Prostate gland (tissue), 2 donors: Measurements from ENCODE around the gene JPT1. TPM values are rescaled to one million over a fixed set of nuclear protein-coding genes. Genes with fewer than 3 reads are reported as not detected.
"Not testable (repeated sequence)": the region's sequence is repeated elsewhere in the genome, so short reads cannot be mapped to it uniquely, and the experiment has no call there.

ENCODE experiments used
- DNase-seq: peaks from one replicate; pipeline ENCODE4 v3.0.0-alpha.2; 2019; ENCODE audit warnings: low spot score
- H3K27ac ChIP-seq, 2 donors: fragments of 200-600 bp; sonication (generic); 2 replicates each; pipeline ENCODE4 v1.5.1; 2017 to 2019
- H3K27me3 ChIP-seq: fragments of 200-600 bp; sonication (generic); replicated peaks from 2 replicates; pipeline ENCODE4 v1.5.1; 2019; ENCODE audit not compliant: insufficient read depth
- H3K36me3 ChIP-seq, 2 donors: fragments of 200-600 bp; sonication (generic); 1 replicate in 1 of 2; 2 replicates in 1 of 2; pipeline versions ENCODE4 v1.5.1 to v1.8.1; 2017 to 2019
- H3K4me1 ChIP-seq: fragments of 200-600 bp; sonication (generic); replicated peaks from 2 replicates; pipeline ENCODE4 v1.5.1; 2019
- H3K4me3 ChIP-seq, 2 donors: fragments of 200-600 bp; sonication (generic); 2 replicates each; pipeline ENCODE4 v1.5.1; 2017 to 2019
- H3K9me3 ChIP-seq: fragments of 200-600 bp; sonication (generic); 2 replicates; pipeline ENCODE4 v1.5.1; 2017
- POLR2A ChIP-seq: fragments of 450-650 bp; IDR thresholded peaks from one replicate; pipeline ENCODE4 v1.6.1; 2016; ENCODE audit warnings: antibody characterized with exemption, mild to moderate bottlenecking
- POLR2AphosphoS5 ChIP-seq: sonication (generic); formaldehyde crosslinking; IDR thresholded peaks from one replicate; pipeline ENCODE4 v1.6.1; 2017; ENCODE audit warnings: antibody characterized with exemption
- WGBS: methylation state at CpG from one replicate; pipeline ENCODE4 v1.1.5; 2018; 5-methylcytosine and 5-hydroxymethylcytosine counted together
- intact Hi-C: fragments of 100-400 bp; cut with DNase I; formaldehyde crosslinking; loops from one replicate; pipeline ENCODE4 v1.14.2; 2022
- total RNA-seq, 2 donors: library from RNA; depleted of rRNA; stranded (reverse); fragments of >200 nt; gene quantifications; one replicate each; pipeline ENCODE4 v1.1.0, GENCODE V29; 2016
- TF ChIP-seq, protein P1 (sequence below), 4 experiments: fragments of 200-600 bp in 2 of 4; fragments of 450-650 bp in 2 of 4; sonication (generic) in 2 of 4; IDR thresholded peaks; 1 replicate in 3 of 4; 2 replicates in 1 of 4; pipeline ENCODE4 v1.5.1; 2016 to 2019; ENCODE audit warnings: antibody characterized with exemption in 4 of 4, mild to moderate bottlenecking in 2 of 4, moderate library complexity in 2 of 4

JPT1 gene
- total RNA-seq, 2 donors from 2014 or later: 97.9 to 132 TPM

DNA sequence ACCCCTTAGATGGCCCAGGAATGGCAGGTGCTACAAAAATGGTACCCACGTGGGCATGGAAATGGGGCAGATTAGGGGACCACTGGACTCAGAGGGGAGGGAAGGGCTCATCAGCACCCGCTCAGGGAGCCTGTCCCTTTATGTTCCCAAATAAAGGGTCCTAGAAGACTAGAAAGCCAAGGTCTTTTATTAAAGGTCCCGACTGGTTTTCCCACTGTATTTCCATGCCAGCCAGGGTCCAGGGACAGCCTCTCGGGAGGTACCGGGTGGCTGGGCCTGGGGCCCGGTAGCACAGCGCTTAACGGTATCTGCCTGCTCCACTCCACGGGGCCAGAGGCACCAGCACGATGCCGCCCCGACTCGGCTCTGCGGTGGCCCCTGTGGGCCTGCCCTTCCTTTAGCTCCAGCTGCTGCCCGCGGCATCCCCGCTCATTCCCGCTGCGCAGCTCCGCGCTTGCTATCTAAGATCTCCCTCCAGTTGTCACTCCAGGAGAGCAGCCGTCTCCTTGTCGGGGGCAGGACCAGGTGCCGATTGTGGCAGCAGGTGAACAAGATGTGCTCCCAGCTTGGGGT lies 24.2 kb downstream of the JPT1 start:
- H3K27ac ChIP-seq: peak overlapping the region; percentile 88
- no peaks in the 10 kb centered on the region for H3K27me3 ChIP-seq
- TF ChIP-seq, protein P1, sequence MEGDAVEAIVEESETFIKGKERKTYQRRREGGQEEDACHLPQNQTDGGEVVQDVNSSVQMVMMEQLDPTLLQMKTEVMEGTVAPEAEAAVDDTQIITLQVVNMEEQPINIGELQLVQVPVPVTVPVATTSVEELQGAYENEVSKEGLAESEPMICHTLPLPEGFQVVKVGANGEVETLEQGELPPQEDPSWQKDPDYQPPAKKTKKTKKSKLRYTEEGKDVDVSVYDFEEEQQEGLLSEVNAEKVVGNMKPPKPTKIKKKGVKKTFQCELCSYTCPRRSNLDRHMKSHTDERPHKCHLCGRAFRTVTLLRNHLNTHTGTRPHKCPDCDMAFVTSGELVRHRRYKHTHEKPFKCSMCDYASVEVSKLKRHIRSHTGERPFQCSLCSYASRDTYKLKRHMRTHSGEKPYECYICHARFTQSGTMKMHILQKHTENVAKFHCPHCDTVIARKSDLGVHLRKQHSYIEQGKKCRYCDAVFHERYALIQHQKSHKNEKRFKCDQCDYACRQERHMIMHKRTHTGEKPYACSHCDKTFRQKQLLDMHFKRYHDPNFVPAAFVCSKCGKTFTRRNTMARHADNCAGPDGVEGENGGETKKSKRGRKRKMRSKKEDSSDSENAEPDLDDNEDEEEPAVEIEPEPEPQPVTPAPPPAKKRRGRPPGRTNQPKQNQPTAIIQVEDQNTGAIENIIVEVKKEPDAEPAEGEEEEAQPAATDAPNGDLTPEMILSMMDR (IDR thresholded peaks at IDR 0.05): no peak
- no peak for TF ChIP-seq POLR2A
- no peak for TF ChIP-seq POLR2AphosphoS5
- H3K36me3 ChIP-seq: no peaks in the 10 kb centered on the region
- intact Hi-C loops: no loop called here
- no peaks in the 10 kb centered on the region for H3K9me3 ChIP-seq
- peaks cover 5% of the 10 kb centered on the region for H3K4me1 ChIP-seq
- WGBS: 75% methylated on average over 24 of the region's 24 CpGs
- no peak for DNase-seq
- H3K4me3 ChIP-seq: peak overlapping the region in 1 of 2 donors; percentile 80

DNA sequence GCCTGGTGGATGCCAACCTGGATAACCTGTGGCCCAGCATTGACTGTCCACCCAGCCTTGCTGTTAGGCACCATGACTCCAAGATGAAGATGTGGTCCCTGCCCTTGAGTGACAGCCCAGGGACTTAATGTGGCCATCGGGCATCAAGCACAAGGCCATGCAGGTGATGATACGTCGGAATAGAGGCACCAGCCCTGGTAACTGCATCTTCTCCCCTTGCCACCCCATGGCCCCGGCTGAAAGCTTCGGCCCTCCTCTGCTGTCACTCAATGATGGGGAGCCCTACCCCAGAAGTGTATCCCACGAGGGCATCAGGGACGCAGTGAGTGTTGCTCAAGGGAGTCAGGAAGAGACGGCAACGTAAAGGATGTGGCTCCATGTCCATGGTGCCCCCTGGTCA lies 24.7 kb downstream of the JPT1 start:
- 89% methylated on average over 9 of the region's 9 CpGs for WGBS
- Histone ChIP-seq H3K27ac (no peak overlapping the region), H3K27me3 (no peaks in the 10 kb centered on the region), H3K36me3 (no peaks in the 10 kb centered on the region), H3K4me3 (no peak overlapping the region), H3K9me3 (no peaks in the 10 kb centered on the region), H3K4me1 (peaks cover 5% of the 10 kb centered on the region)
- TF ChIP-seq POLR2A: no peak
- TF ChIP-seq, protein P1 (IDR thresholded peaks at IDR 0.05): no peak
- TF ChIP-seq POLR2AphosphoS5: no peak
- DNase-seq: no peak
- intact Hi-C loops: no loop called here

DNA sequence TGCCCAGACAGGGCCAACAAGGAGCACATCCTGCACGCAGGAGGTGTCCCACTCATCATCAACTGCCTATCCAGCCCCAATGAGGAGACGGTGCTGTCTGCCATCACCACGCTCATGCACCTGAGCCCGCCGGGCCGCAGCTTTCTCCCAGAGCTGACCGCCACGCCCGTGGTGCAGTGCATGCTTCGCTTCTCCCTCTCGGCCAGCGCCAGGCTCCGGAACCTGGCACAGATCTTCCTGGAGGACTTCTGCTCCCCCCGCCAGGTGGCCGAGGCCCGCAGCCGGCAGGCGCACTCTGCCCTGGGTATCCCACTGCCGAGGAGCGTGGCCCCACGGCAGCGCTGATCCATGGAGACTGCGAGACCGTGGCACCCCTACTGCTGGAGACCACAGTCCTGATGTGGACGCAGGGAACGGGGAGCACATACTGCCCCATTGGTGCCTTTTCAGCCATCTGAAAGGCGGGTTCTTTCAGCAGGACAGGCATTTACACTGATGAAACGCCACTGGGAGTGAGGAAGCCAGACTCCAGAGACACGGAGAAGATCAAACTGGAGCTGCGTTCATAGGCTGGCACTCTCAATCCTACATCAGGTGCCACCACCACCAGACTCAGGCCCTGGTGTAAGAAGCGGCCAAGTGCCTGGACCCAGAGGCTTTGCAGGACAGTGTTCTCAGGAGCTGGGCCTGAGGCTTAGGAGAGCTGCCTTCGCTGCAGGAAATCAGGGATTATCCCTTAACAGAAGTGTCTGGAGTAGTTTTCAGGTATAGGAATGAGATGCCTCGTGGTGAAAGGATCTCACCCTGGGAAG lies 25.4 kb downstream of the JPT1 start:
- no peak for DNase-seq
- H3K27ac ChIP-seq: no peak overlapping the region
- peaks cover 5% of the 10 kb centered on the region for H3K4me1 ChIP-seq
- WGBS: 83% methylated on average over 33 of the region's 33 CpGs
- TF ChIP-seq POLR2A: no peak
- TF ChIP-seq, protein P1 (IDR thresholded peaks at IDR 0.05): no peak
- TF ChIP-seq POLR2AphosphoS5: no peak
- no peaks in the 10 kb centered on the region for H3K36me3 ChIP-seq
- no peak overlapping the region for H3K4me3 ChIP-seq
- intact Hi-C loops: no loop called here
- no peaks in the 10 kb centered on the region for H3K27me3 ChIP-seq
- H3K9me3 ChIP-seq: no peaks in the 10 kb centered on the region

DNA sequence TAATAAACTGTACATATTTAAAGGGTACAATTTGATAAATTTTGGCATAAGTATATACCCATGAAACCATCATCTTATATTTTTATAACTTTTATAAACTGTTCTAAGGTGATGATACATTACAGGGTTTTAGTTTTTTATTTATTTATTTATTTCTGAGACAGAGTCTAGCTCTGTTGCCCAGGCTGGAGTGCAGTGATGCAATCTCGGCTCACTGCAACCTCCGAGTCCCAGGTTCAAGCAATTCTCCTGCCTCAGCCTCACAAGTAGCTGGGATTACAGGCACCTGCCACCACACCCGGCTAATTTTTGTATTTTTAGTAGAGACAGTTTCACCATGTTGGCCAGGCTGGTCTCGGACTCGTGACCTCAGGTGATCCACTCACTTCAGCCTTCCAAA lies 26.4 kb downstream of the JPT1 start:
- H3K4me1 ChIP-seq, H3K9me3 ChIP-seq, H3K36me3 ChIP-seq, H3K27me3 ChIP-seq, intact Hi-C loops, DNase-seq, H3K4me3 ChIP-seq: not testable (repeated sequence)
- peak overlapping the region in 1 of 2 donors; percentile 18 for H3K27ac ChIP-seq
- WGBS: 63% methylated on average over 5 of the region's 5 CpGs

DNA sequence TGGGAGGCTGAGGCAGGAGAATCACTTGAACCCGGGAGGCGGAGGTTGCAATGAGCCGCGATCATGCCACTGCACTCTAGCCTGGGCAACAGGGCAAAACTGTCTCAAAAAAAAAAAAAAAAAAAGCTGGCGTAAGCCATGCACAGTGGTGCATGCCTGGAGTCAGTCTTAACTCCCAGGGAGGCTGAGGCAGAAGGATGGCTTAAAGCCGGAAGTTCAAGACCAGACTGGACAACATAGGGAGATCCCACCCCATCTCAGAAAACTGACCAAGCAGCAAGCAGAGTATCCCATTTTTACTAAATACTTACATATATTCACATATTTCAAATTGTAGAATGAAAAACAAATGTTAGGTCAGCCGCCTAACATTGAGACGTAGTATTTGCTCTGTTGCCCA lies 27.4 kb downstream of the JPT1 start:
- H3K27ac ChIP-seq: no peak overlapping the region
- H3K4me3 ChIP-seq: no peak overlapping the region
- TF ChIP-seq, protein P1 (IDR thresholded peaks at IDR 0.05): no peak
- TF ChIP-seq POLR2AphosphoS5 (no peak), POLR2A (no peak)
- DNase-seq: no peak
- no peaks in the 10 kb centered on the region for H3K36me3 ChIP-seq
- no peaks in the 10 kb centered on the region for H3K27me3 ChIP-seq
- WGBS: 97% methylated on average over 8 of the region's 8 CpGs
- intact Hi-C loops: no loop called here
- no peaks in the 10 kb centered on the region for H3K9me3 ChIP-seq
- H3K4me1 ChIP-seq: peaks cover 5% of the 10 kb centered on the region
